Keratinocyte (primary cell): ENCODE results near the gene ACO2. TPM values are rescaled to one million over a fixed set of nuclear protein-coding genes. Genes with fewer than 3 reads are reported as not detected.

ENCODE experiments used
- DNase-seq: peaks from one replicate; pipeline ENCODE4 v3.0.0-alpha.2; 2011; ENCODE audit warnings: low read depth, missing footprints, low spot score
- FAIRE-seq: peaks from 2 replicates; lab custom pipeline; 2011; peaks lifted over from hg19 to GRCh38; lab: Jason Lieb, UNC
- H2AFZ ChIP-seq: 2 replicates; pipeline ENCODE4 v1.6.0; 2012; ENCODE audit warnings: low read length, control low read depth, inconsistent platforms; ENCODE audit not compliant: control insufficient read depth
- H3K27ac ChIP-seq: 2 replicates; pipeline ENCODE4 v1.5.1; 2011; ENCODE audit warnings: low read length; ENCODE audit not compliant: control insufficient read depth, insufficient read depth
- H3K27me3 ChIP-seq: 3 replicates; pipeline ENCODE4 v1.6.0; 2011; ENCODE audit warnings: low read length; ENCODE audit not compliant: control insufficient read depth, insufficient read depth; ENCODE audit errors: extremely low read depth
- H3K36me3 ChIP-seq, 2 experiments: 2 replicates in 1 of 2; 3 replicates in 1 of 2; pipeline ENCODE4 v1.5.1; 2011; ENCODE audit warnings: low read length in 2 of 2, mild to moderate bottlenecking in 1 of 2; ENCODE audit not compliant: control insufficient read depth in 2 of 2, insufficient read depth in 2 of 2; ENCODE audit errors: extremely low read depth in 1 of 2
- H3K4me1 ChIP-seq: 3 replicates; pipeline ENCODE4 v1.5.1; 2011; ENCODE audit warnings: low read length; ENCODE audit not compliant: control insufficient read depth, insufficient read depth; ENCODE audit errors: extremely low read depth
- H3K4me2 ChIP-seq: 3 replicates; pipeline ENCODE4 v1.6.0; 2011; ENCODE audit warnings: low read depth, low read length; ENCODE audit not compliant: control insufficient read depth, insufficient read depth; ENCODE audit errors: extremely low read depth
- H3K4me3 ChIP-seq, 3 experiments: fragments of 200-600 bp in 1 of 3; sonication (generic) in 1 of 3; 2 replicates in 2 of 3; 3 replicates in 1 of 3; pipeline ENCODE4 v1.5.1; 2011 to 2016; ENCODE audit warnings: low read length in 3 of 3, mild to moderate bottlenecking in 3 of 3, control low read depth in 2 of 3, inconsistent platforms in 1 of 3, low read depth in 1 of 3, mixed read lengths in 1 of 3, mixed run types in 1 of 3, moderate library complexity in 1 of 3; ENCODE audit not compliant: control insufficient read depth in 2 of 3, insufficient read depth in 2 of 3; ENCODE audit errors: extremely low read depth in 1 of 3
- H3K79me2 ChIP-seq: 2 replicates; pipeline ENCODE4 v1.6.0; 2012; ENCODE audit warnings: low read length; ENCODE audit not compliant: control insufficient read depth, insufficient read depth
- H3K9ac ChIP-seq: 3 replicates; pipeline ENCODE4 v1.6.0; 2011; ENCODE audit warnings: low read length; ENCODE audit not compliant: control insufficient read depth, insufficient read depth; ENCODE audit errors: extremely low read depth
- H3K9me1 ChIP-seq: 3 replicates; pipeline ENCODE4 v1.6.0; 2011; ENCODE audit warnings: low read length; ENCODE audit not compliant: control insufficient read depth, insufficient read depth; ENCODE audit errors: extremely low read depth
- H3K9me3 ChIP-seq: 2 replicates; pipeline ENCODE4 v1.5.1; 2012; ENCODE audit warnings: low read depth, low read length; ENCODE audit not compliant: control insufficient read depth
- H4K20me1 ChIP-seq: 3 replicates; pipeline ENCODE4 v1.6.0; 2011; ENCODE audit warnings: low read length; ENCODE audit not compliant: control insufficient read depth, insufficient read depth; ENCODE audit errors: extremely low read depth
- EZH2 ChIP-seq: IDR thresholded peaks from one replicate; pipeline ENCODE4 v1.6.1; 2012; ENCODE audit warnings: inconsistent platforms, mild to moderate bottlenecking, low read length, moderate library complexity
- dilution Hi-C: fragments of 300-500 bp; cut with MboI; formaldehyde crosslinking; loops from one replicate; pipeline ENCODE4 v1.7.0; 2020; ENCODE audit warnings: low sequenced_read_pairs; ENCODE audit not compliant: extremely low pct_ligation_motif_present
- polyA plus RNA-seq, 5 experiments: library from polyadenylated mRNA; depleted of rRNA in 3 of 5; stranded (reverse) in 3 of 5; stranded (forward) in 1 of 5; unstranded in 1 of 5; fragments of >200 nt; gene quantifications; 1 replicate in 1 of 5; 2 replicates in 3 of 5; 3 replicates in 1 of 5; pipeline versions ENCODE4 v1.2.1 to v1.2.3, GENCODE V29; 2011 to 2012; ENCODE audit warnings: missing spikeins in 2 of 5, low read depth in 1 of 5, low replicate concordance in 1 of 5
- TF ChIP-seq, protein P1 (sequence below), 3 experiments: IDR thresholded peaks in 1 of 3; conservative IDR thresholded peaks in 1 of 3; optimal IDR thresholded peaks in 1 of 3; 2 replicates in 2 of 3; 3 replicates in 1 of 3; pipeline versions ENCODE3 to v1.5.1; 2011; ENCODE audit warnings: low read length in 3 of 3, mild to moderate bottlenecking in 3 of 3, moderate library complexity in 2 of 3, control low read depth in 1 of 3, inconsistent platforms in 1 of 3; ENCODE audit not compliant: insufficient read depth in 2 of 3; ENCODE audit errors: extremely low read depth in 1 of 3

ACO2 gene
- polyA plus RNA-seq, 1 donor (not counting 4 experiments of a cell fraction or from before 2014, with no cell fraction given): 37.2 TPM

DNA sequence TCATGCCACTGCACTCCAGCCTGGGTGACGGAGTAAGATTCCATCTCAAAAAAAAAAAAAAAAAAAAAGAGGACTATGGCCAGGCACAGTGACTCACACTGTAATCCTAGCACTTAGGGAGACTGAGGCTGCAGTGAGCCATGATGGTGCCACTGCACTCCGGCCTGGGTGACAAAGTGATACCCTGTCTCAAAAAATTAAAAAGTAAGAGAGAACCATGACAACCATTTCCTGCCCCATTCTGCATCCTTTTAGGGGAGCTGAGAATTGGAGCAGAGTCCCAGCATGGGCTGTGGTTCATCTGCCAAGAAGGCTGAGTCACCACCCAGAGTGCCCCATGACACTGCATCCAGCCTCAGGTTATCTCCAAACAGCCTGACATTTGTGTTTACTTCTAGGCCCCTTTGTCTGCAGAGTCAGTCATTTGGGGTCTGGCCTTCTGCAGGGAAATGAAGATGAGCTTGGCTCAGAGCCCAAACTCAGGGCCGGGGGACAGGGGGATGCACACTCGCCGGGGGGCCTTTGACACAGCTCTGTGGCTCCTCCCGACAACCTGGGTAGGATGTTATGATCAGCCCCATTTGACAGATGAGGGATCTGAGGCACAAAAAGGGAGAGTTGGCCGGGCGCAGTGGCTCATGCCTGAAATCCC is 96.6 kb downstream of the ACO2 start:
- no peaks in the 10 kb centered on the region for H3K9me3 ChIP-seq
- peaks cover 2% of the 10 kb centered on the region for H3K9me1 ChIP-seq
- no peaks in the 10 kb centered on the region for H3K79me2 ChIP-seq
- no peaks in the 10 kb centered on the region for H3K36me3 ChIP-seq
- dilution Hi-C loops: no loop called here
- no peaks in the 10 kb centered on the region for H4K20me1 ChIP-seq
- H3K4me3 ChIP-seq: no peak overlapping the region
- H2AFZ ChIP-seq: no peak overlapping the region
- peaks cover 11% of the 10 kb centered on the region for H3K4me1 ChIP-seq
- TF ChIP-seq EZH2: no peak
- TF ChIP-seq, protein P1, sequence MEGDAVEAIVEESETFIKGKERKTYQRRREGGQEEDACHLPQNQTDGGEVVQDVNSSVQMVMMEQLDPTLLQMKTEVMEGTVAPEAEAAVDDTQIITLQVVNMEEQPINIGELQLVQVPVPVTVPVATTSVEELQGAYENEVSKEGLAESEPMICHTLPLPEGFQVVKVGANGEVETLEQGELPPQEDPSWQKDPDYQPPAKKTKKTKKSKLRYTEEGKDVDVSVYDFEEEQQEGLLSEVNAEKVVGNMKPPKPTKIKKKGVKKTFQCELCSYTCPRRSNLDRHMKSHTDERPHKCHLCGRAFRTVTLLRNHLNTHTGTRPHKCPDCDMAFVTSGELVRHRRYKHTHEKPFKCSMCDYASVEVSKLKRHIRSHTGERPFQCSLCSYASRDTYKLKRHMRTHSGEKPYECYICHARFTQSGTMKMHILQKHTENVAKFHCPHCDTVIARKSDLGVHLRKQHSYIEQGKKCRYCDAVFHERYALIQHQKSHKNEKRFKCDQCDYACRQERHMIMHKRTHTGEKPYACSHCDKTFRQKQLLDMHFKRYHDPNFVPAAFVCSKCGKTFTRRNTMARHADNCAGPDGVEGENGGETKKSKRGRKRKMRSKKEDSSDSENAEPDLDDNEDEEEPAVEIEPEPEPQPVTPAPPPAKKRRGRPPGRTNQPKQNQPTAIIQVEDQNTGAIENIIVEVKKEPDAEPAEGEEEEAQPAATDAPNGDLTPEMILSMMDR (optimal IDR thresholded peaks at IDR 0.05 in 1 of 3, IDR thresholded peaks at IDR 0.05 in 1 of 3, conservative IDR thresholded peaks at IDR 0.05 in 1 of 3; ENCODE audit: extremely low read depth in 1 of 3, insufficient read depth in 2 of 3, low read length in 3 of 3): no peak
- peak overlapping the region; percentile 32 for H3K4me2 ChIP-seq
- no peak for DNase-seq
- H3K9ac ChIP-seq: no peak overlapping the region
- H3K27ac ChIP-seq: peak overlapping the region; percentile 8
- H3K27me3 ChIP-seq: peaks cover 22% of the 10 kb centered on the region
- peak; percentile 95 for FAIRE-seq

DNA sequence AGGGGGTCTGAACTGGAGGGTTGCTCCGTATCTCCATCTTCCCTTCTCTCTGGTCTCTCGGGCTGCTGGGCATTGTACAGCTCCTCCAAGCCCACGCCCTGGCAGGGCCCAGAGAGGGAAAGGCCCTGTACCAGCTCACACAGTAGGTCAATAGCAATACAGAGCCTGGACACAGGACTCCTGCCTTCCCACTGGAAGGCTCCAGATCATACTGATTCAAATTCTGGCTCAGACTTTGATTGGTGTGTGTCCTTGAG is 98.5 kb downstream of the ACO2 start:
- Histone ChIP-seq H3K9ac (no peak overlapping the region), H3K9me3 (no peaks in the 10 kb centered on the region), H3K9me1 (peaks cover 2% of the 10 kb centered on the region), H3K4me3 (no peak overlapping the region), H3K27ac (no peak overlapping the region), H4K20me1 (no peaks in the 10 kb centered on the region), H3K79me2 (no peaks in the 10 kb centered on the region), H3K4me2 (no peak overlapping the region), H2AFZ (no peak overlapping the region), H3K36me3 (no peaks in the 10 kb centered on the region), H3K4me1 (peaks cover 11% of the 10 kb centered on the region), H3K27me3 (peaks cover 6% of the 10 kb centered on the region)
- TF ChIP-seq EZH2: no peak
- TF ChIP-seq, protein P1 (optimal IDR thresholded peaks at IDR 0.05 in 1 of 3, IDR thresholded peaks at IDR 0.05 in 1 of 3, conservative IDR thresholded peaks at IDR 0.05 in 1 of 3; ENCODE audit: extremely low read depth in 1 of 3, insufficient read depth in 2 of 3, low read length in 3 of 3): no peak
- dilution Hi-C loops: no loop called here
- DNase-seq: no peak
- FAIRE-seq: no peak
